Suprapubic skin (tissue), 4 donors: ENCODE results near the gene MSL3B.

Source experiments
- DNase-seq, 2 donors: peaks; one replicate each; pipeline ENCODE4 v3.0.0-alpha.2; 2019; ENCODE audit warnings: low spot score in 2 of 2
- H3K27ac ChIP-seq: fragments of 200-600 bp; sonication (generic); one replicate; pipeline ENCODE4 v1.5.1; 2019
- H3K27me3 ChIP-seq: fragments of 200-600 bp; sonication (generic); one replicate; pipeline ENCODE4 v1.5.1; 2019
- H3K36me3 ChIP-seq: fragments of 200-600 bp; sonication (generic); one replicate; pipeline ENCODE4 v1.5.1; 2019
- H3K4me1 ChIP-seq: fragments of 200-600 bp; sonication (generic); one replicate; pipeline ENCODE4 v1.5.1; 2019
- H3K4me3 ChIP-seq: fragments of 200-600 bp; sonication (generic); one replicate; pipeline ENCODE4 v1.5.1; 2019; ENCODE audit warnings: mild to moderate bottlenecking
- H3K9me3 ChIP-seq: fragments of 200-600 bp; sonication (generic); one replicate; pipeline ENCODE4 v1.5.1; 2019
- EP300 ChIP-seq: sonication (generic); formaldehyde crosslinking; IDR thresholded peaks from one replicate; pipeline ENCODE4 v1.6.1; 2017; ENCODE audit warnings: antibody characterized with exemption
- POLR2A ChIP-seq, 2 donors: fragments of 450-650 bp; IDR thresholded peaks; one replicate each; pipeline ENCODE4 v1.6.1; 2017; ENCODE audit warnings: antibody characterized with exemption in 2 of 2, mild to moderate bottlenecking in 2 of 2, moderate library complexity in 2 of 2
- POLR2AphosphoS5 ChIP-seq, 3 donors: sonication (generic); formaldehyde crosslinking; IDR thresholded peaks; one replicate each; pipeline ENCODE4 v1.6.1; 2017; ENCODE audit warnings: antibody characterized with exemption in 3 of 3
- WGBS: methylation state at CpG from one replicate; pipeline ENCODE4 v1.1.5; 2018; 5-methylcytosine and 5-hydroxymethylcytosine counted together
- TF ChIP-seq, protein P1 (sequence below), 2 donors: fragments of 200-600 bp in 1 of 2; fragments of 450-650 bp in 1 of 2; sonication (generic) in 1 of 2; IDR thresholded peaks; one replicate each; pipeline ENCODE4 v1.5.1; 2016 to 2019; ENCODE audit warnings: antibody characterized with exemption in 2 of 2, mild to moderate bottlenecking in 1 of 2, moderate library complexity in 1 of 2

The MSL3B gene

DNA sequence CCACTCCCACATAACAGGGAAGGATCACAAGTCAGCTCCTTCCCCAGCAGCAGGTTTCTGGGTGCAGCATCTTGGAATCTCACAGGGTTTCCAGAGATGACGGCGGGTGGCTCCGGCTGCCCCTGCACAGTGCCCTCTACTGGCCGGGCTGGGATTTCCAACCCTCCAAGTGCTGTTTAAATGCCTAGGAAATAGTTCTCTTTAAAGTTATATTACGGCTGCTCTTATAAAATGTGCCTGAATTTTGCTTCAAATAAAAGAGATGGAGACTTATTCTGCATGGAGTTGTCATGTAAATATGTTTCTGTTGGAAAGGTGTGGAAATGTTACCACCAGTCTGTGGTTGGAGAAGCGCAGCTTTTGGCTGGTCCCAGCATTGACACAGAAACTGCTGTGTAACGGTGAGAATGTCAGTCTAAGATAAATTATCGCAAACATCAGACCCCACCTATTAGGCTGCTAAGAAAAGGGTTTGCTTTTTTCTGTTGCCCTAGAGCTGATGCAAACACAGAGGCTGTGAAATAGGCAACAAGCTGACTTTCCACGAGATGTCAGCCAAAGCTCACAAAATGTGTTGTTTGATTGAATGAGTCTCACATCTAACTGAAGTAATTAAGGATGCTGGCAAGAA lies 10.6 kb downstream of the MSL3B start:
- DNase-seq: no peak
- no peaks in the 10 kb centered on the region for H3K27me3 ChIP-seq
- H3K4me1 ChIP-seq: peaks cover 12% of the 10 kb centered on the region
- 36% methylated on average over 9 of the region's 9 CpGs for WGBS
- H3K27ac ChIP-seq: no peak overlapping the region
- no peaks in the 10 kb centered on the region for H3K36me3 ChIP-seq
- no peaks in the 10 kb centered on the region for H3K9me3 ChIP-seq
- H3K4me3 ChIP-seq: no peak overlapping the region
- no peak for TF ChIP-seq POLR2A (IDR thresholded peaks at IDR 0.05)
- TF ChIP-seq, protein P1, sequence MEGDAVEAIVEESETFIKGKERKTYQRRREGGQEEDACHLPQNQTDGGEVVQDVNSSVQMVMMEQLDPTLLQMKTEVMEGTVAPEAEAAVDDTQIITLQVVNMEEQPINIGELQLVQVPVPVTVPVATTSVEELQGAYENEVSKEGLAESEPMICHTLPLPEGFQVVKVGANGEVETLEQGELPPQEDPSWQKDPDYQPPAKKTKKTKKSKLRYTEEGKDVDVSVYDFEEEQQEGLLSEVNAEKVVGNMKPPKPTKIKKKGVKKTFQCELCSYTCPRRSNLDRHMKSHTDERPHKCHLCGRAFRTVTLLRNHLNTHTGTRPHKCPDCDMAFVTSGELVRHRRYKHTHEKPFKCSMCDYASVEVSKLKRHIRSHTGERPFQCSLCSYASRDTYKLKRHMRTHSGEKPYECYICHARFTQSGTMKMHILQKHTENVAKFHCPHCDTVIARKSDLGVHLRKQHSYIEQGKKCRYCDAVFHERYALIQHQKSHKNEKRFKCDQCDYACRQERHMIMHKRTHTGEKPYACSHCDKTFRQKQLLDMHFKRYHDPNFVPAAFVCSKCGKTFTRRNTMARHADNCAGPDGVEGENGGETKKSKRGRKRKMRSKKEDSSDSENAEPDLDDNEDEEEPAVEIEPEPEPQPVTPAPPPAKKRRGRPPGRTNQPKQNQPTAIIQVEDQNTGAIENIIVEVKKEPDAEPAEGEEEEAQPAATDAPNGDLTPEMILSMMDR (IDR thresholded peaks at IDR 0.05): peak; percentile 22 to 61
- TF ChIP-seq POLR2AphosphoS5 (IDR thresholded peaks at IDR 0.05): no peak

DNA sequence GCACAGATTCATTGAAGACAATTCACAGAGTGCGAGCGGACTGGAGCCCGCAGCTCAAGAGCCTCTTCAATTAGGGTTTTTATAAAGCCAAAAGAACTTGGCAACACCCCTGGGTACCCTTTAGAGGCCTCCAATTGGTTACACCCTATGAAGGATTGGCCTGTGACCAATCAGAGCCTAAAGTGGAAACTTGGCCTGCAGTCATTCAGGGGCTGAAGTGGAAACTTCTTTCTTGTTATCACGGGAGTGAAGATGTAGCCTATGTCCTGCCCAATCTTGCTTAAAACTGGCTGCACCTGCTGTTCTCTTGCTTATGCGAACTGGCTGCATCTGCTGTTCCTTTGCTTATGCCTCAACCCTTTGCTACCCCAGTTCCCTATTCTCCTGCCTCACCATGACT lies 12.0 kb downstream of the MSL3B start:
- TF ChIP-seq POLR2A (IDR thresholded peaks at IDR 0.05): no peak
- no peak for TF ChIP-seq POLR2AphosphoS5 (IDR thresholded peaks at IDR 0.05)
- TF ChIP-seq EP300: no peak
- TF ChIP-seq, protein P1 (IDR thresholded peaks at IDR 0.05): no peak
- Histone ChIP-seq H3K4me1 (peaks cover 12% of the 10 kb centered on the region), H3K4me3 (no peak overlapping the region), H3K27me3 (no peaks in the 10 kb centered on the region), H3K9me3 (no peaks in the 10 kb centered on the region), H3K36me3 (no peaks in the 10 kb centered on the region), H3K27ac (no peak overlapping the region)
- DNase-seq: no peak
- 79% methylated on average over 5 of the region's 5 CpGs for WGBS

DNA sequence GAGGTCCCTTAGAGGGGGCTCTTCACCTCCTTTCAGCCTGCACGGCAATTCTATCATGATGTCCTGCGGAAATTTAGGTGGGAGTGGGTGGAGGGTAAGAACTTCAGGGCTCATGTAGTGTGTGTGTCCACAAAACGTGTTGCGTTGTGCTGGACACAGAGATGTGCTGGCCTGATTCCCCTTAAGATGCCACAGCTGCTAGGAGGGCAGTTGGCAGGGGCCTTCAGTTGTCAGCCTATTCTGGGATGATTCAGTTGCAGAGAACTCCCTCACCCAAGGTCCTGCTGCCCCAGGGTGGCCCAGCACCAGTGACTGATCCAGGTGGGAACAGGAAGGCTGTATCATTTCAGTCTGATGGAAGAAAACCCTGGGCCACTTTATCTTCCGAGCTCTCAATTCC lies 12.8 kb downstream of the MSL3B start:
- no peak for DNase-seq
- Histone ChIP-seq H3K27me3 (no peaks in the 10 kb centered on the region), H3K4me1 (peaks cover 12% of the 10 kb centered on the region), H3K27ac (no peak overlapping the region), H3K36me3 (no peaks in the 10 kb centered on the region), H3K9me3 (no peaks in the 10 kb centered on the region), H3K4me3 (no peak overlapping the region)
- no peak for TF ChIP-seq POLR2A (IDR thresholded peaks at IDR 0.05)
- TF ChIP-seq, protein P1 (IDR thresholded peaks at IDR 0.05): no peak
- TF ChIP-seq EP300: no peak
- no peak for TF ChIP-seq POLR2AphosphoS5 (IDR thresholded peaks at IDR 0.05)
- WGBS: 77% methylated on average over 5 of the region's 5 CpGs

DNA sequence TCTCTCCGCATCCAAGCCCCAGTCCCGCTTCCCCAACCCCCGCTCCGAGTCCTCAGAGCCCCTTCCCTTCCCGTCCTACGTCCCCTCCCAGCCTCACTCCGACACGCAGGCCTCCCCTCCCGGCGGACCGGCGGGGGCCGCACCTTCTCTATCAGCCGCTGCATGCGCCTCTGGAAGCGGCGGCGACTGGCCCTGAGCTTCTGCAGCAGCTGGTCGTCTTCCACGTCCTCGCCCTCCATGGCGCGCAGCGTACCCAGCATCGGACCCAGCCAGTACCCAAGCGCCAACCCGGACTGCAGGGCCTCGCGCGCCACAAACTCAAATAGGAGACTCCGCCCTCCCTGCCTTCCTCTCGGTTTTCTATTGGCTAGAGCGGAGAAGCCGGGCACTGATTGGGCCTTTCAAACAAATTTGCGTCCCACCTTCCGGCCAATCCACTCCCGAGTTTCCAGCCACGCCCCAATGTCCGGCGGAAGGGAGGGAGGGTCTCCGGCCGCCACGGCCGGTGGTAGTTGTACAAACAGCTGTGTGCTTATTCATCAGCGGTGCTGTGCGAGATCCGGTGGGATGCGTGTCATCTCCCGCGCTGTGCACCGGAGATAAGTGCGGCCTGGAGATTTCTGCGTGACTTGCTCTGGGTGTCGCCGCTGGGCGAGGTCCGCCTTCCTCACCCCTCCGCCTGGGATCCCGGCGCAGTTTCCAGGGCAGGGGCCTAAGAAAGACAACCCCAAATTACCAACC lies 13.8 kb downstream of the MSL3B start, which contains the start of gene HJURP:
Gene HJURP, minus strand, starts transcription at position 295 of the 741 bp plus-strand sequence. Its CDS starts 35 bp downstream, at position 260.
- TF ChIP-seq POLR2A (IDR thresholded peaks at IDR 0.05) (peak in 1 of 2 donors; percentile 17), POLR2AphosphoS5 (IDR thresholded peaks at IDR 0.05) (no peak)
- Histone ChIP-seq H3K27me3 (no peaks in the 10 kb centered on the region), H3K36me3 (no peaks in the 10 kb centered on the region), H3K4me1 (peaks cover 12% of the 10 kb centered on the region), H3K4me3 (peak within 1 kb of the TSS; percentile 80), H3K9me3 (no peaks in the 10 kb centered on the region), H3K27ac (no peak within 1 kb of the TSS)
- under 1% methylated on average over 38 of the region's 60 CpGs for WGBS
- DNase-seq: peak; percentile 95

DNA sequence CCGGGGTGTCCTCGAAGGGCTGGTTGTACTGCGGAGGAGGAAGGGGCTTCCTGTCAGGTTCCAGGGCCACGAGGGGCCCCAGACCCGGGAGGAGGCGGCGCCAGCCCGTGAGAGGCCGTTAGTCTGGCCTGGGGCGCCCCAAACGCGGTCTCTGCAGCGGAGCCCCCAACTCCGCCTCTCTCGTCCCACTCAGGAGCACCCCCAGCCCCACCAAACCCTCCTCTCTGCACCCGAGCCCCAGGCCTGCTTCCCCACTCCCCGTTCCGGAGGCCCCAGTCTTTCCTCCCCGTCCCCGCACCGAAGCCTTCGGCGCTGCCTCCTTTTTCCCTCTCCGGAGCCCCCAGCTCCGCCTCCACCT lies 14.3 kb downstream of the MSL3B start:
- H3K27ac ChIP-seq: no peak overlapping the region
- 1% methylated on average over 25 of the region's 25 CpGs for WGBS

More for the DNA sequence above, 14.3 kb downstream of the MSL3B start:
- TF ChIP-seq, protein P1 (IDR thresholded peaks at IDR 0.05): no peak
- no peak for TF ChIP-seq POLR2A (IDR thresholded peaks at IDR 0.05)
- no peak for TF ChIP-seq POLR2AphosphoS5 (IDR thresholded peaks at IDR 0.05)
- TF ChIP-seq EP300: no peak
- Histone ChIP-seq H3K4me1 (peaks cover 12% of the 10 kb centered on the region), H3K4me3 (peak overlapping the region; percentile 80), H3K9me3 (no peaks in the 10 kb centered on the region), H3K36me3 (no peaks in the 10 kb centered on the region), H3K27me3 (no peaks in the 10 kb centered on the region)
- no peak for DNase-seq
